HG03442 (cell line): ENCODE measurements around the gene RAD18.

Source experiments
- ATAC-seq: cut with Tn5 transposase; IDR thresholded peaks from one replicate; pipeline ENCODE4 v1.9.1; 2021; ENCODE audit warnings: mild to moderate bottlenecking, moderate library complexity; ENCODE audit not compliant: unreplicated experiment

RAD18 gene

DNA sequence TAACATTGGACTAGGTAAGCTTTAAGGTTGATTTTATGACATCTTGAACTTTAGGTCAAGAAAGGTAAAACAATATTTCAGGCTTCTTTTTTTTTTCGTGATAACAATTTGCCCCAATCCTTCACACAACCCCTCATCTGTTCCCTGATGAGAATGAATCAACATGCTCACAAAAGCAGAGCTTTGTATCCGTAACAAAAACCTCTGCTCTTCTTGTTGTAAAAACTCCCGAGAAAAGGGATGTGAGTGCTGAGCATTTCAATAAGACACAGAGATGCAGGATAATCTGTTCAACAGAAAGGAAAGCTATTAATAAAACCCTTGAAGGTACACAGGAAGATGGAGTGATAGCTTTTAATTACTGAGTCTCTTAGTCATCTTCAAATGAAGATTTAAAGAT is 94.3 kb downstream of the RAD18 start:
- no peak for ATAC-seq

DNA sequence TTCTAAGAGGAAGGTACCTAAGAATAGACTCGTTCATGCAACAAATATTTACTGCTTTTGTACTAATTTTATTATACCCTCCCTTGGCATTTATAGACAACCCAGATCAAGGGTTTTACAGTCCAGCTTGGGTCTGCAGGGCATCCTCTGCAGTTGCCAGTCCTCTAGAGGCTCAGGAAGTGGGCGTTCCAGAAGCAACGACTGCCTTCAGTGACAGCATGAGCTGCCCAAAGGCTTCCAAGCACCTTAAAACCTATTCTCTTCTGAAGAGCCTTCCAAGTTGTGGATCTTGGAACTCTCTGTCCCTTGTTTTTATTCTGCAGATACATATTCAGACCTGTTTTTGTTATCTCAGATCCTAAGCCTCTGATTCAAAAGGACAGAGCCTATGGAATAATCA is 95.6 kb downstream of the RAD18 start:
- no peak for ATAC-seq

GRCh38 chr3:8865697-8866096 is 97.6 kb downstream of the RAD18 start:
- no peak for ATAC-seq

DNA sequence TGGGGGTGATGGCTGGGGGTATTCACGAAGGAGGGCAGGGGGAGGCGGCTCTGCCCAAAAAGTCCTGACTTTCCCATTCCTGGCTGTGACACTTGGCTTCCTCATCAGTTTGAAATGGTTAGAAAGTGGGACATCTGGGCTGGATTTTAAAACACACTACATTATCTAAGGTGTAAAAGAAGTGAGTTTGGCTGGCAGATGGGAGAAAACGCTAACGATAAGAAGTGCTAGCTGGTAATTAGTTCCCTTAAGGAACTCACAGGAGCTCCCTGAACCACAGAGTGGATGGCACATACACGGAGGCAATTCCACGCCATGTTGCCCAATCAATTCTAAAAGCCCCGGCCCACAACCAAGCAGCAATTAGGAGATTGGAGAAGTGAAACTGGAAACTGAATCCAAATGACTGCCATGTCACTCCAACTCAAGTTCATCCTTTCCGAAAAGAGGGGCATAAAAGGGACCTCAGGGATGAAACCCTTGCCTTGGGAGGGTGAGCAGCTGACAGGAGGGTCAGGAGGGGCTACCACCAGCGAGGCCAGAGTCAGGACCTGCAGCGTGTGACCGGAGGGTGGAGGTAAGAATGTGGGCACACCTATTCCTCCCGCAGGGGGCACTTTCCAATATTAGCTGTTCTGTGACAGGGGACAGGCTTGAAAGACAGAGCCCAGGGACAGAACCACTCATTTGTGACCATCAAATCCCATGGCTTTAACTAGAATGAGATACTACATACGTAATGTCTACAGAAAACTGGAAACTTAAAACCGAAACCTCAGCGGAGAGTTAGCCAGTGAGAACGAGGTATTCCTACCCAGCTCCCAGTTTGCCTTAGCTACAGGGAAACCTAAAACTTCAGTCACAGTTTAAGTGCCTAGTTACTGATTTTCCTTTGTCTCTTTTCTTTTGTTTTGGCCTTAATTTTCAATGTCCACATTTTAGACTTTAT is 98.6 kb downstream of the RAD18 start:
- no peak for ATAC-seq

DNA sequence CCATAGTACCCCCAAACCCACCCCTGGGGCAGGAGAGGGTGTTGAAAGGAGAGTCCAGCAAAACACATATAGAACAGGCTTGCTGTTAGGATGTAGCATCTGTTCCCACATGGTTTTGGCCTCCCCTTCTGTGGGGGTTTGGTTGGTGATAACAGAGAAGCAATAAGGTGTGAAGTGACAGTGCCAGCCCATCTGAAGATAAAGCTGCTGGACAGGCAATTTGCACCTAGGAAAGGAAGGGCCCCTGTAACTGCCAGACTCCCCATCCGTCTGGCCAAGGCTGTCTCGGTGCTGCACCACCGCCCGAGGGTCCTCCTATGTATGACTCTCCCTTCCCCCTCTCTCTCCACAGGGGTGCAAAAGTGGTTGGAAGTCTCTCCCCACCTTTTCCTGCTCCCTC is 99.4 kb downstream of the RAD18 start:
- no peak for ATAC-seq

DNA sequence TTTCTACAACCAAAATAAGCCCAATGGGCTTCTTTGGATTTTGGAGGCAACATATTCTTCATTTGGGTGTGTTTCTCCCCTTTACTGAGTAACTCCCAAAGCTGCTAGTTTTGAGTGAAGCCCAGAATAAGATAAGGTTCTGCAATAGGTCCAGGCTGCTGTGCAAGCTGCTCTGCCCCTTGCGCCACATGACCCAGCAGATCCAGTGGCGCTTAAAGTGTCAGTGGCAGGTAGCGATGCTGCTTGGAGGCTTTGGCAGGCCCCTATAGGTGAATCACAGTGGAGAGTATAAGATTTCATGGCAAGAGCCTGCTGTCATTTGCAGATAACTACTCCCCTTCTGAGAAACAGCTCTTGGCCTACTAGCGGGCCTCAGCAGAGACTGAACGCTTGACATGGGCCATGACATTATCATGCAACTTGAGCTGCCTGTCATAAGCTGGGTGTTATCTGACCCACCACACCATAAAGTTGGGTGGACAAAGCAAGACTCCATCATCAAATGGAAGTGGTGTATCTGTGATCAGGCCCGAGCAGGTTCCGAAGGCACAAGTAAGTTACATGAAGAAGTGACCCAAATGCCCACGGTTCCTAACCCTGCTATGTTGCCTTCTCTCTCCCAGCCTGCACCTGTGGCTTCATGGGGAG is 105.4 kb downstream of the RAD18 start:
- ATAC-seq: no peak

- ATAC-seq: no peak
Observed at GRCh38 chr3:8856721-8857120, 106.6 kb downstream of the RAD18 start.

DNA sequence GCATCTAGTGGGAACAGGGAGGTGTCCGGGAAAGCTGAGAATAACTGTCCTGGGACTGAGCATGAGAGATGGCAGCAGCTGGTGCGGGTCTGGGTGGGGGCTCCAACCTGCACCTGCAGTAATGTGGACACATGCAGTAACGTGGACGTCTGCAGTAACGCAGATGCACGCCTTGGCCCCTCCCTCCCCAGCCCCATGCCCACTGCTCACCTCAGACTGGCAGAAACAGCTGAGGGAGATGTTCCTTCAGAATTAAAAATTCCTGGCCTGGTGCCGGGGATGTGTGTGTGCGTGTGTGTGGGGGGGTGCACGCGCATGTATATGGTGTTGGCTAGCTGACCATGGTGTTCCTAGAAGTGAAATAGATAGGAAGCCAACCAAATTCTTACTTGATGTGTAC is 107.2 kb downstream of the RAD18 start:
- ATAC-seq: no peak

- ATAC-seq: no peak
Observed at GRCh38 chr3:8854656-8855055, 108.6 kb downstream of the RAD18 start.

DNA sequence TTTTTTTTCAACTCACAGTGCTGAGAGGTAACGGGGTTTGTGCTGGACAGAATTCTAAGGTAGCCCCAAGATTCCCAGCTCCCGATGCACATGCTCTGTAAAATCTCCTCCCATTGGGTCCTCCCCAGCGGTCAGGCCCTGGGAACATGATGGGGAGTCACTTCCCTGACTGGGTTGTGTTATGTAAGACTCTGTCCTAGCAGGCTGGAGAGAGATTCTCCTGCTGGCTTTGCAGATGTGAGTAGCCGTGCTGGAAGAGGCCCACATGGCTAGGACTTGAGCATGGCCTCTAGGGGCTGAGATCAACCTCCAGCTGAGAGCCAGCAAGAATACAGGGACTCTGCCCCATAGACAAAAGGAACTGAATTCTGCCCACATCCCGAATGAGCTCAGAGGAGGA is 110.2 kb downstream of the RAD18 start:
- ATAC-seq: no peak

GRCh38 chr3:8852511-8852910 is 110.8 kb downstream of the RAD18 start:
- no peak for ATAC-seq

- no peak for ATAC-seq
Observed at GRCh38 chr3:8851703-8852102, 111.6 kb downstream of the RAD18 start.

DNA sequence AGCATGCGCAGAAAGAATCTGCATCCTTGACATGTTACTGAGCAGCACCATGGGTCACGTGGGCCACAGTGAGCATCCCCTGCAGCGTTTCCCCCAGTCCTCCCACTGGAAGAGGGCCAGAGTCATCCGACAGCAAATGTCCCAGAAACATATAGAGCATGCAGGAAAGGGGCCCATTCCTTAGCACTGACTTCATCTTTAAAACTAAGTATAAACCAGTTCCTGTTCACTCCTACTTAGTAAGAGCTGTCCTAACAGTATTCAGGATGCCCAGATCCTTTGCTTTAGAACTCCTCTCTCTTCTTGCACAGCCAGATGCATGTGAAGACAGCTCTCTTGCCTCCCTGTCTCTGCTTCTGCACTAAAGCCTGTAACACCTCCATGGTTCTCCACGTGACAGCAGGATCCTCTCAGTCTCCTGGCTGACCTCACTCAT is 114.6 kb downstream of the RAD18 start:
- no peak for ATAC-seq

DNA sequence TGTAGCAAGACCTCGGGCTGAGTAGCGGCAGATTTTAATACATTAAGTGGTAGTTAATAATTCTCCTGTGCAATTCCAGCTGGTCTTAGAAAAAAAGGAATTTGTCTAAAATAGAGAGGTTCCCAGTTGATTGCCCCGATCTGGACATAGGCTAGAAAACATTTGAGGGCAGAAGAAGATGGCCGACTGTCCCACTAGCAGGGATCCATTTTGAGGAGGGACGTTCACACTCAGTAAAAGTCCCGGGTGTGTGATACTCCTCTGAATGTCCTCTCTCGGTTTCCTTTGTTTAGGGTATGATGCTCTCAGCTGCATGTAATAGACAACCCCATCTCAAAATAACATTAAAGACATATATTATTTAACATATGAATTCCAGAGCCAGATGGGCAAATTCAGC is 116.0 kb downstream of the RAD18 start:
- ATAC-seq: no peak

GRCh38 chr3:8846176-8846575 is 117.1 kb downstream of the RAD18 start:
- no peak for ATAC-seq

DNA sequence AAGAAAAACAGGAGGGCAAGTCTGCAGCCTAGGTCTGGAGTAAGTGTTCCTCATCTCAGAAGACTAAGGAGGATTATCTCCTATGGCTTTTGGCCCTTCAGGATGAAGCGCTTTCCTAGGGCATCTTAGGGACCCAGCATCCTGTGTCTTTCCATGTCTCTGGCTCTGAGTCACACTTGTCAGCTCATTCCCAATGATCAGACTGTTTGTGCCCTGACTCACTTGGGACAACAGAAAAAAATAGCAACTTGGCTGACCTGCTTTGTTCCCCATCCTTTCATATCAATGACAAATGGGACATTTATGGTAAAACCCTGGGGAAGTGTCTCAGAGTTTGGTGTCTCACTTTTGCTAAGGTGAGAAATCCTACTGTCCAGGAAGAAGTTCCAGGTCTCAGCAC is 117.6 kb downstream of the RAD18 start:
- no peak for ATAC-seq

GRCh38 chr3:8843347-8843746 is 119.9 kb downstream of the RAD18 start:
- ATAC-seq: no peak

- no peak for ATAC-seq
Observed at GRCh38 chr3:8842293-8842692, 121.0 kb downstream of the RAD18 start.

DNA sequence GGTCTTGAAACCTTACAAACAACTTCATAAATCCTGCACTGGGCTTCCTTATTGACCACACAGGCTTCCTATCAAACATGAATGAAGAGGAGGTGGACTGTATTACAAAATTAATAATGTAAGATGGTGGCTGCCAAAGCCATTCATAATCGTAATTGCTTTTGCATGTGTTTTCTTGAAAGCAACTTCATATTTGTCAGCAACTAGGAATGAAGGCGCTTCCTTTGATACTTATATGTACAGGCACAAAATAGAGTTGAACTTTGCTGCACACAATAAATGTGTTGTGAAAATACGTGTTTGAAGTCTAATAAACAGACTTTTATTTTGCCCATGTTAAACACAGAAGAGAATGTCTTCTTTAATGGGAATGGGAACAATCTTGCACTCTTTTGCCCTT is 121.8 kb downstream of the RAD18 start:
- ATAC-seq: no peak

GRCh38 chr3:8840556-8840955 is 122.7 kb downstream of the RAD18 start:
- ATAC-seq: no peak

DNA sequence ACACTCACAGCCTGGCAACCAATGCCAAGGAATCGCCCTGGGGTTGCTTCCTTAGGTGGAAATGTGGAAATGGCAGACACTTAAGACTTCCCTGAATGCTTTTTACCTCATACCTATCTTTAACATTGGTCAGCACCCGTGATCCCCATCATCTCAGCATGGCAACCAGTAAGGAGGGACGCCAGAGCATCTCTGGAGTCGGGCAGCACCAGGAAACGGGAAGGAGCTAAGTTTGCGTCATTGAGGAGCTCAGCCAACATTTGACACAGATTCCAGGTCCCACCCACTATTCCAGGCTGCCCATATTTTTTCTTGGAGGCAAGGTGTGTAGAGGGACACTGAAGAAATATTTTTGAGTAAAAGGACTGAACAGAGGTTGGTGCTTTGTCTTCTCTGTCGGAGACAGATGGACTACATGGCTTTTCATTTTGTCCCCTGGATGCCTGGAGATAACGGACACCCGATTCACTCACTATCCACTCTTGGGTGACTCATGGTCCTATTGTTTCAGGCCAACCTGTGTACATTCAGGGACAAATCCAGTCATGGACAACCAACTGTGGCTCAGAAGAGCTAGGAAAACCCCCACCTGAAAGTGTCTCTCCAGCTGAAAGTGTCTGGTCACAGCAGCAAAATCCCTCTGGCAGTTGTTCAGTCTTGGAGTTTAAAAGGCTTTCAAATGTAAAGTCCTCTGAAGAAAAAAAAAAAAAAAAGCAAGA is 123.5 kb downstream of the RAD18 start:
- ATAC-seq: no peak
